Measurements from ENCODE around the gene RAD23B. TPM values are rescaled to one million over a fixed set of nuclear protein-coding genes. Genes with fewer than 3 reads are reported as not detected.
"Not testable (repeated sequence)": the region's sequence is repeated elsewhere in the genome, so short reads cannot be mapped to it uniquely, and the experiment has no call there.

RAD23B gene
- total RNA-seq, 2 experiments from 2014 or later = 114 to 188 TPM

DNA sequence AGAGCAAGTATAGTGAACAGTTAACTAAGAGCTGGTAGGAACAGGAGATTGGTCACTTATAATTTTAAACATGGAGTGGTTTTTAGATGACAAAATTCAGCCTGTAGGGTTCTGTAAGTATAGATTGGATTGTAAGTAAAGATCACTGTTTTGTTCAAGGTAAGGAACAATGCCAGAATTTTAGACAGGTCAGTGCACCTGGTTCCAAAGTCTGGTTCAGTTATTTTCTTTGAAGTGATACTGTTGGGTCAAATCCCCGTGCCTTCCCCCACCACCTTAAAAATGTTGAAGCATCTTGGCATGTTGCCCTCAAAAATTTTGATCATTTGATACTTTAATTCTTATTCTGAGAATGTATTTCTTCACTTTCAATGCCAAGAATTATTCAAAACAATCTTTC is 12.9 kb downstream of the RAD23B start:
- ChIA-PET CTCF (interaction anchor here (0.6 to 1.2 kb wide), 2 partner anchors 66 to 77 kb away, joined by 3 read pairs; no protein-coding TSS in a partner anchor), POLR2A (no interaction called here)
- peak overlapping the region; percentile 48 for H3K27ac Mint-ChIP-seq
- H3K9me3 Mint-ChIP-seq (ENCODE audit: low read depth) = no peaks in the 10 kb centered on the region
- no peak for ATAC-seq
- intact Hi-C loops (cut with DNase I, micrococcal nuclease) = no loop called here
- DNase-seq = no peak
- H3K36me3 Mint-ChIP-seq (ENCODE audit: low read depth) = peaks cover 14% of the 10 kb centered on the region
- H3K27me3 Mint-ChIP-seq = no peaks in the 10 kb centered on the region
- no peak overlapping the region for H3K4me3 Mint-ChIP-seq
- H3K4me1 Mint-ChIP-seq = peaks cover 54% of the 10 kb centered on the region

GRCh38 chr9:107296592-107296991 is 13.5 kb downstream of the RAD23B start:
- peaks cover 55% of the 10 kb centered on the region for H3K4me1 Mint-ChIP-seq

GRCh38 chr9:107299437-107299836 is 16.4 kb downstream of the RAD23B start:
- Mint-ChIP-seq H3K27ac (no peak overlapping the region), H3K9me3 (ENCODE audit: low read depth) (no peaks in the 10 kb centered on the region), H3K4me1 (peaks cover 36% of the 10 kb centered on the region), H3K27me3 (no peaks in the 10 kb centered on the region), H3K36me3 (ENCODE audit: low read depth) (peaks cover 13% of the 10 kb centered on the region), H3K4me3 (no peak overlapping the region)
- ATAC-seq = no peak
- ChIA-PET CTCF (interaction anchor here (0.6 kb wide), 1 partner anchor 34 kb away, joined by 3 read pairs; no protein-coding TSS in a partner anchor), POLR2A (no interaction called here)
- intact Hi-C loops (cut with DNase I, micrococcal nuclease) = loop anchor here in 1 of 2 experiments (1.0 kb wide), 1 partner anchor 15 kb away; no protein-coding TSS in a partner anchor
- DNase-seq = no peak

More at GRCh38 chr9:107296592-107296991, 13.5 kb downstream of the RAD23B start:
- H3K9me3 Mint-ChIP-seq (ENCODE audit: low read depth); H3K4me3 Mint-ChIP-seq; H3K27ac Mint-ChIP-seq; ATAC-seq; DNase-seq; POLR2A ChIA-PET; intact Hi-C loops (cut with DNase I, micrococcal nuclease); H3K27me3 Mint-ChIP-seq: not testable (repeated sequence)
- H3K36me3 Mint-ChIP-seq (ENCODE audit: low read depth) = peaks cover 14% of the 10 kb centered on the region
- CTCF ChIA-PET = interaction anchor here (0.6 to 1.2 kb wide), 3 partner anchors 44 to 91 kb away, joined by 3 read pairs; no protein-coding TSS in a partner anchor

DNA sequence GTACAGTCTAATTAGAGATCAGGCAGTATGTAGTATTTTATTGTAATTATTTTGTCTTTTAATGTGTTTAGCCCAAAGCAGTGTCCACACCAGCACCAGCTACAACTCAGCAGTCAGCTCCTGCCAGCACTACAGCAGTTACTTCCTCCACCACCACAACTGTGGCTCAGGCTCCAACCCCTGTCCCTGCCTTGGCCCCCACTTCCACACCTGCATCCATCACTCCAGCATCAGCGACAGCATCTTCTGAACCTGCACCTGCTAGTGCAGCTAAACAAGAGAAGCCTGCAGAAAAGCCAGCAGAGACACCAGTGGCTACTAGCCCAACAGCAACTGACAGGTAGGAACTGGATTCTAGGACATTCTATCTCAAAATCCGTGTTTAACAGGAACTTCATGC is 23.2 kb downstream of the RAD23B start:
- no peak for DNase-seq
- POLR2A ChIA-PET = no interaction called here
- intact Hi-C loops (cut with DNase I, micrococcal nuclease) = no loop called here
- ATAC-seq = no peak
- Mint-ChIP-seq H3K36me3 (ENCODE audit: low read depth) (peaks cover 47% of the 10 kb centered on the region), H3K27ac (no peak overlapping the region), H3K9me3 (ENCODE audit: low read depth) (no peaks in the 10 kb centered on the region), H3K4me3 (no peak overlapping the region), H3K27me3 (no peaks in the 10 kb centered on the region), H3K4me1 (peaks cover 47% of the 10 kb centered on the region)
- CTCF ChIA-PET = interaction anchor here (0.6 to 0.7 kb wide), 2 partner anchors 25 to 1465 kb away, joined by 3 to 4 read pairs; no protein-coding TSS in a partner anchor

- CTCF ChIA-PET = interaction anchor here (0.7 to 1.0 kb wide), 2 partner anchors 68 to 1704 kb away, joined by 3 read pairs; no protein-coding TSS in a partner anchor
- Mint-ChIP-seq H3K4me3 (no peak overlapping the region), H3K27ac (peak overlapping the region; percentile 4), H3K36me3 (ENCODE audit: low read depth) (peaks cover 51% of the 10 kb centered on the region), H3K4me1 (peaks cover 51% of the 10 kb centered on the region), H3K27me3 (no peaks in the 10 kb centered on the region), H3K9me3 (ENCODE audit: low read depth) (no peaks in the 10 kb centered on the region)
- intact Hi-C loops (cut with DNase I, micrococcal nuclease) = no loop called here
- DNase-seq (no peak), ATAC-seq (peak; percentile 30)
- POLR2A ChIA-PET = interaction anchor here (0.6 kb wide), 1 partner anchor 117 kb away, joined by 3 read pairs; no protein-coding TSS in a partner anchor
These were observed 24.3 kb downstream of the RAD23B start for GRCh38 chr9:107307331-107307730.

DNA sequence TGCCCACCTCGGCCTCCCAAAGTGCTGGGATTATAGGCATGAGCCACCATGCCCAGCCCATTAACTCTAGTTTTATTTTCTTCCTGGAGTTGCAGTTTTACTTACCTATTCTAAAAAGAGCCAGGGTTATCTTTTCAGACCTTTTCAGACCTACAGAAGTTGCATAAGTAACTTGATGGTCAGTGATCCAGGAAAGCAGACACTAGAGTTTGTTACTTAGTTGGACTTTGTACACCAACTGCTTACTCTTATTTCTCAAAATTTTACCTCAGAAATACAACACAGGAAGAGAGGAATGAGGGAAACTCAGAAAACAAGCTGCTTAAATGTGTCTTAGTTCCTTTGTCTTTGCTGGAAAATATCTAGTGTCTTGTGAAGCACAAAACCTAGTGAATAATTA is 25.4 kb downstream of the RAD23B start:
- H3K4me1 Mint-ChIP-seq = peaks cover 63% of the 10 kb centered on the region
- CTCF ChIA-PET = interaction anchor here (0.9 to 1.0 kb wide), 3 partner anchors 16 to 69 kb away, joined by 3 to 4 read pairs (median 3); no protein-coding TSS in a partner anchor
- no peak overlapping the region for H3K4me3 Mint-ChIP-seq
- H3K36me3 Mint-ChIP-seq (ENCODE audit: low read depth) = peaks cover 62% of the 10 kb centered on the region
- DNase-seq (no peak), ATAC-seq (no peak)
- H3K27ac Mint-ChIP-seq = peak overlapping the region; percentile 14
- no peaks in the 10 kb centered on the region for H3K27me3 Mint-ChIP-seq
- POLR2A ChIA-PET = interaction anchor here (0.7 kb wide), 1 partner anchor 25 kb away, joined by 3 read pairs; no protein-coding TSS in a partner anchor
- no peaks in the 10 kb centered on the region for H3K9me3 Mint-ChIP-seq (ENCODE audit: low read depth)
- intact Hi-C loops (cut with DNase I, micrococcal nuclease) = no loop called here

DNA sequence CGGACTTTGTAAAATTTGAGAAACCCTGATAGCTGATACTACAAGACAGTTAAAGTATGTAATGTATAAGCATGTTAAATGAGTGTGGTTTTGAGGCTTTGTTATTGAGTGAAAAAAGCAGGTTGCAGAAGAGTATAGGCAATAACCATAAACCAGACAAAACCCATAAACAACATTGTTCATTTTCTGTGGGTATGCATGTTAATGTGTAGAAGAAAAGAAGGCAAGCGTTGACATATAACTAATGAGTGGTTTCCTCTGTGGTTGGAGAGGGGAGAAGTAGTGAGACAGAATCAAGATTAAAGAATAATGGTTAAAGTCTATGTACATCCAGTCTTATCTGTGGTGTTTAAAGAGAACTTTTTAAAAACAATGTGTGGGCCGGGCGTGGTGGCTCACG is 26.2 kb downstream of the RAD23B start:
- Mint-ChIP-seq H3K27ac (peak overlapping the region; percentile 11), H3K4me3 (no peak overlapping the region), H3K4me1 (peaks cover 69% of the 10 kb centered on the region), H3K36me3 (ENCODE audit: low read depth) (peaks cover 69% of the 10 kb centered on the region), H3K9me3 (ENCODE audit: low read depth) (no peaks in the 10 kb centered on the region), H3K27me3 (no peaks in the 10 kb centered on the region)
- CTCF ChIA-PET = no interaction called here
- intact Hi-C loops (cut with DNase I, micrococcal nuclease) = no loop called here
- DNase-seq (no peak), ATAC-seq (peak; percentile 42)
- POLR2A ChIA-PET = no interaction called here

DNA sequence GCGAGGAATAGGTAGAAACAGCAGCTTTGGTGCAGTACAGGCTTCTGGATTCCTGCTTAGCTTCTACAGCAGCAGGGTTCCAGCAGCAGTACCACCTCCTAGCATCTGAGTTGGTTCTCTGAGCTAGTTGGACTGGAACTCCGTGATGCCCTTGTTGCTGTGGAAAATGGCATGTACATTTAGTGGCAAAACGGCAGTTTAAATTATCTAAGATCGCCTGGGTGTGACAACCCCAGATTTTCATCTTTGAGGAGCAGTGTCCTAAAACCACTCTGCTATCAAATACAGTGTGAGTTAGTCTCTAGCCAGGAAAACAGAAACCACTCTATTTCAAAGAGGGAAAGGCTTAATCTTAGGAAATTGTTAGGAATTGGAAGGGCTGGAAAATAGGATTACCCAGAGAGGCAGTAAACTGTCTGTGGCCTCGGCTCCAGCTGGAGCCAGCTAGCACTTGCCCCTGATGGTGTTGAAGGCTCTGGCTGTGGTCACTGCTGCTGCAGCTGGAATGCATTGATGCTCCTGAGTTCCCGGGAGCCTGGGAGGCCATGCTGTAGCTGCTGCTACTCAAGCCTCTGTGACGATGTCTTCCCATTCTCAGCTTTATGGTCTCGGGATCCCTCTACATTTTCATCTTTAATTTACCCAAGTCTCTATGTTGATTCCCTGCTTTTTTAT is 29.4 kb downstream of the RAD23B start:
- POLR2A ChIA-PET = no interaction called here
- CTCF ChIA-PET = interaction anchor here (0.7 to 1.2 kb wide), 2 partner anchors 8 to 29 kb away, joined by 3 to 4 read pairs; no protein-coding TSS in a partner anchor
- Mint-ChIP-seq H3K27me3 (no peaks in the 10 kb centered on the region), H3K4me1 (peaks cover 70% of the 10 kb centered on the region), H3K4me3 (no peak overlapping the region), H3K9me3 (ENCODE audit: low read depth) (no peaks in the 10 kb centered on the region), H3K27ac (no peak overlapping the region), H3K36me3 (ENCODE audit: low read depth) (peaks cover 74% of the 10 kb centered on the region)
- no peak for ATAC-seq
- DNase-seq = no peak
- intact Hi-C loops (cut with DNase I, micrococcal nuclease) = no loop called here

DNA sequence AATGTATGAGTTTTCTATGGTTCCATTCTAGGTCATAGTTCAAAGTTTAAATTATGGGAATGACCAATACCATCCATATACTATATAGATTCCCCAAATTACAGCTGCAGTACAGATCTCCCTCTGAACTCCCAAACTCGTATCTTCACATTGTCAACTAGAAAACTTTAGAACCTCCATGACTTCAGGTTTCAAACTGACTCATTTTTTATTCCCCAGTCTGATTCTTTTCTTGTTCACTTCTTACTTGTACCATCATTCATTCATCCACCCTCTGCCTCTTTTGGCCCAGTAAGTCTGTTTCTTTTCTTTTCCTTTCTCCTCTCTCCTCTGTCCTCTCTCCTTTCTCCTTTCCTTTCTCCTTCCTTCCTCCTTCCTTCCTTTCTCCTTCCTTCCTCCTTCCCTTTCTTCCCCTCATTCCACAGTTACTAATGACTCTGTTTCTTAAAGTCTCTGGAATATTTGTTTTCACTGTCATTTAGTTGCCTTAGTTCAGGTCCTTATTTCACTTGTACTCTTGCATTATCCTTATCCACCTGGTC is 30.5 kb downstream of the RAD23B start:
- Mint-ChIP-seq H3K4me1 (peaks cover 64% of the 10 kb centered on the region), H3K4me3 (no peak overlapping the region), H3K9me3 (ENCODE audit: low read depth) (no peaks in the 10 kb centered on the region), H3K36me3 (ENCODE audit: low read depth) (peaks cover 72% of the 10 kb centered on the region), H3K27me3 (no peaks in the 10 kb centered on the region), H3K27ac (peak overlapping the region; percentile 30)
- intact Hi-C loops (cut with DNase I, micrococcal nuclease) = no loop called here
- CTCF ChIA-PET = no interaction called here
- peak; percentile 62 for ATAC-seq
- POLR2A ChIA-PET = no interaction called here
- no peak for DNase-seq

GRCh38 chr9:107314763-107315162 is 31.7 kb downstream of the RAD23B start:
- CTCF ChIA-PET = no interaction called here
- ATAC-seq (no peak), DNase-seq (no peak)
- Mint-ChIP-seq H3K9me3 (ENCODE audit: low read depth) (no peaks in the 10 kb centered on the region), H3K4me1 (peaks cover 54% of the 10 kb centered on the region), H3K36me3 (ENCODE audit: low read depth) (peaks cover 66% of the 10 kb centered on the region), H3K27me3 (no peaks in the 10 kb centered on the region), H3K27ac (peak overlapping the region; percentile 3), H3K4me3 (no peak overlapping the region)
- POLR2A ChIA-PET = no interaction called here
- intact Hi-C loops (cut with DNase I, micrococcal nuclease) = no loop called here

DNA sequence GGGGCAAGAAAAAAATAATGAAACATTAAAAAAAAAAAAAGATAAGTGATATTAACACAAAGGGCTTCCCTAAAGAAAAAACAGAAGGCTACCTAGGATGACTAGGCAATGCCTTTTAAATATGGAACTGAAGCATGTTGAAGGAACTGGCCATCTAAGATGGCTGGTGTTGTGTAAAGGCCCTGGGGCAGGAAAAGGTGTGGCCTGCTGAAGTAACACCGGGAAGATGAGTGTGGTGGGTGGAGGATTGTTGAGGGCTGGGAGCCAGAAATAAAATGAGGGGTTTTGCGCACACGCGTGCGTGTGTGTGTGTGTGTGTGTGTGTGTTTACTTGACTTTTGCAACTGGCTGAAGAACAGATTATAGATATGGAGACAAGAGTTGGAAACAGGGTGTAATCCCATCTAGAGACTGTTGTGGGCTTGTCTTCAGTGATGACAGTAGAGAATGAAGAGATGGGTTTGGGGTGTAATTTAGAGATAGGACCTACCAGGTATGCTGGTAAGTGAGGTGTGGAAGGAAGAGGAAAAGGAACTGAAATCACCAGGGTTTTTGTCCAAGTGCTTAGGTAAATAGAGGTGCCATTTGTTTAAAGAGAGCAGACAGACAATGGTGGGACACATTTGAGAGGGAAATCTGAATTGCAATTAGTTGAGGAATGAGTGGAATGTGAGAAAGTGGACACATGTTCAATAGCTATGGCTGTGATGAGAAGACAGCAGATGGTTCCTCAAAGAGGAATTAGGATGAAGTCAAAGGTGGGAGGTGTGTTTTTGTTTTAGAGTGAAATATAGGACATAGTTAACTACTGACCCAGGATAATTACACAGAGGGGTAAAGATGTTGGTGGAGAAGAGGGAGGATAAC is 33.9 kb downstream of the RAD23B start:
- intact Hi-C loops (cut with DNase I, micrococcal nuclease) = no loop called here
- no peaks in the 10 kb centered on the region for H3K27me3 Mint-ChIP-seq
- POLR2A ChIA-PET = no interaction called here

More for the DNA sequence above, 33.9 kb downstream of the RAD23B start:
- H3K36me3 Mint-ChIP-seq (ENCODE audit: low read depth) = peaks cover 63% of the 10 kb centered on the region
- peaks cover 42% of the 10 kb centered on the region for H3K4me1 Mint-ChIP-seq
- ATAC-seq = no peak
- no peak for DNase-seq
- H3K4me3 Mint-ChIP-seq = no peak overlapping the region
- H3K9me3 Mint-ChIP-seq (ENCODE audit: low read depth) = no peaks in the 10 kb centered on the region
- CTCF ChIA-PET = interaction anchor here (0.8 kb wide), 1 partner anchor 10 kb away, joined by 4 read pairs; no protein-coding TSS in a partner anchor
- H3K27ac Mint-ChIP-seq = peak overlapping the region; percentile 29

Data from activated CD4-positive, alpha-beta T cell treated with anti-CD3 and anti-CD28 coated beads for 36 hours (primary cell).